Upper lobe of left lung (tissue), 6 donors: ENCODE data around the gene SPATA13. TPM values are rescaled to one million over a fixed set of nuclear protein-coding genes. Genes with fewer than 3 reads are reported as not detected.

Source experiments
- ATAC-seq, 2 donors: fragments of 200-7000 bp; cut with Tn5 transposase; one replicate each; pipeline ENCODE4 v1.9.1; 2022; ENCODE audit warnings: mild to moderate bottlenecking in 2 of 2, moderate library complexity in 2 of 2; ENCODE audit not compliant: low FRiP score in 2 of 2
- DNase-seq, 2 donors: peaks; one replicate each; pipeline ENCODE4 v3.0.0-alpha.2; 2019 to 2020
- H3K27ac ChIP-seq, 4 donors: fragments of 200-600 bp; sonication (generic); one replicate each; pipeline ENCODE4 v1.5.1; 2016 to 2019
- H3K27me3 ChIP-seq, 4 donors: fragments of 200-600 bp; sonication (generic); one replicate each; pipeline ENCODE4 v1.5.1; 2017 to 2019
- H3K36me3 ChIP-seq, 4 donors: fragments of 200-600 bp; sonication (generic); one replicate each; pipeline ENCODE4 v1.5.1; 2016 to 2019
- H3K4me1 ChIP-seq, 4 donors: fragments of 200-600 bp; sonication (generic); one replicate each; pipeline ENCODE4 v1.5.1; 2018 to 2019
- H3K4me3 ChIP-seq, 4 donors: fragments of 200-600 bp; sonication (generic); one replicate each; pipeline ENCODE4 v1.5.1; 2017 to 2019; ENCODE audit warnings: mild to moderate bottlenecking in 2 of 4, moderate library complexity in 1 of 4
- H3K9me3 ChIP-seq, 4 donors: fragments of 200-600 bp; sonication (generic); one replicate each; pipeline ENCODE4 v1.5.1; 2018 to 2019
- EP300 ChIP-seq, 4 donors: sonication (generic); formaldehyde crosslinking; IDR thresholded peaks; one replicate each; pipeline ENCODE4 v1.5.1; 2017; ENCODE audit warnings: antibody characterized with exemption in 4 of 4, control low read depth in 2 of 4
- POLR2A ChIP-seq, 4 donors: fragments of 450-650 bp; IDR thresholded peaks; one replicate each; pipeline ENCODE4 v1.5.1; 2016 to 2017; ENCODE audit warnings: antibody characterized with exemption in 4 of 4, mild to moderate bottlenecking in 2 of 4
- POLR2AphosphoS5 ChIP-seq, 2 donors: sonication (generic); formaldehyde crosslinking; IDR thresholded peaks; one replicate each; pipeline ENCODE4 v1.5.1; 2017; ENCODE audit warnings: antibody characterized with exemption in 2 of 2
- WGBS, 2 donors: methylation state at CpG; one replicate each; pipeline ENCODE4 v1.1.5; 2017 to 2018; 5-methylcytosine and 5-hydroxymethylcytosine counted together
- total RNA-seq, 6 donors: library from RNA; depleted of rRNA in 4 of 6; stranded (reverse); fragments of >200 nt in 4 of 6; gene quantifications; one replicate each; pipeline versions ENCODE4 v1.1.0 to v1.2.1, GENCODE V29; 2016 to 2021
- TF ChIP-seq, protein P1 (sequence below), 6 experiments: fragments of 450-650 bp in 4 of 6; fragments of 200-600 bp in 2 of 6; sonication (generic) in 2 of 6; IDR thresholded peaks; one replicate each; pipeline ENCODE4 v1.5.1; 2016 to 2019; ENCODE audit warnings: antibody characterized with exemption in 6 of 6
- donor health status: DM: no; HTN: no; CAD: no; lungs with moderate emphysema.
- donor health status: DM: no; HTN: yes; CAD: no; lungs with severe emphysema.

SPATA13 gene
- total RNA-seq, 6 donors from 2014 or later = 31.2 to 77.5 (median 49.2) TPM

- DNase-seq = no peak
- WGBS, 2 donors = 73 to 77% methylated on average over 1 of the region's 1 CpG
These were observed 97.0 kb downstream of the SPATA13 start for GRCh38 chr13:24257497-24257896.

GRCh38 chr13:24261566-24261965 is 101.0 kb downstream of the SPATA13 start:
- H3K4me3 ChIP-seq = no peak overlapping the region
- ATAC-seq (no peak), DNase-seq (no peak)
- WGBS, 2 donors = 55 to 59% methylated on average over 3 of the region's 3 CpGs
- no peaks in the 10 kb centered on the region for H3K9me3 ChIP-seq
- H3K36me3 ChIP-seq = peaks cover 0 to 3% (median 0%) of the 10 kb centered on the region in 4 donors
- TF ChIP-seq POLR2AphosphoS5 (IDR thresholded peaks at IDR 0.05) (no peak), EP300 (IDR thresholded peaks at IDR 0.05) (no peak), POLR2A (IDR thresholded peaks at IDR 0.05) (no peak)
- TF ChIP-seq, protein P1, sequence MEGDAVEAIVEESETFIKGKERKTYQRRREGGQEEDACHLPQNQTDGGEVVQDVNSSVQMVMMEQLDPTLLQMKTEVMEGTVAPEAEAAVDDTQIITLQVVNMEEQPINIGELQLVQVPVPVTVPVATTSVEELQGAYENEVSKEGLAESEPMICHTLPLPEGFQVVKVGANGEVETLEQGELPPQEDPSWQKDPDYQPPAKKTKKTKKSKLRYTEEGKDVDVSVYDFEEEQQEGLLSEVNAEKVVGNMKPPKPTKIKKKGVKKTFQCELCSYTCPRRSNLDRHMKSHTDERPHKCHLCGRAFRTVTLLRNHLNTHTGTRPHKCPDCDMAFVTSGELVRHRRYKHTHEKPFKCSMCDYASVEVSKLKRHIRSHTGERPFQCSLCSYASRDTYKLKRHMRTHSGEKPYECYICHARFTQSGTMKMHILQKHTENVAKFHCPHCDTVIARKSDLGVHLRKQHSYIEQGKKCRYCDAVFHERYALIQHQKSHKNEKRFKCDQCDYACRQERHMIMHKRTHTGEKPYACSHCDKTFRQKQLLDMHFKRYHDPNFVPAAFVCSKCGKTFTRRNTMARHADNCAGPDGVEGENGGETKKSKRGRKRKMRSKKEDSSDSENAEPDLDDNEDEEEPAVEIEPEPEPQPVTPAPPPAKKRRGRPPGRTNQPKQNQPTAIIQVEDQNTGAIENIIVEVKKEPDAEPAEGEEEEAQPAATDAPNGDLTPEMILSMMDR (IDR thresholded peaks at IDR 0.05) = no peak
- no peaks in the 10 kb centered on the region for H3K27me3 ChIP-seq
- H3K4me1 ChIP-seq = peaks cover 10 to 25% (median 22%) of the 10 kb centered on the region in 4 donors
- H3K27ac ChIP-seq = no peak overlapping the region

More at GRCh38 chr13:24257497-24257896, 97.0 kb downstream of the SPATA13 start:
- Histone ChIP-seq H3K9me3 (no peaks in the 10 kb centered on the region), H3K36me3 (peaks cover 0 to 25% (median 0%) of the 10 kb centered on the region in 4 donors), H3K27ac (no peak overlapping the region), H3K4me1 (peaks cover 9 to 21% (median 14%) of the 10 kb centered on the region in 4 donors), H3K27me3 (no peaks in the 10 kb centered on the region), H3K4me3 (no peak overlapping the region)
- ATAC-seq = no peak
- no peak for TF ChIP-seq EP300 (IDR thresholded peaks at IDR 0.05)
- TF ChIP-seq, protein P1 (IDR thresholded peaks at IDR 0.05) = no peak
- TF ChIP-seq POLR2AphosphoS5 (IDR thresholded peaks at IDR 0.05) = no peak
- no peak for TF ChIP-seq POLR2A (IDR thresholded peaks at IDR 0.05)

DNA sequence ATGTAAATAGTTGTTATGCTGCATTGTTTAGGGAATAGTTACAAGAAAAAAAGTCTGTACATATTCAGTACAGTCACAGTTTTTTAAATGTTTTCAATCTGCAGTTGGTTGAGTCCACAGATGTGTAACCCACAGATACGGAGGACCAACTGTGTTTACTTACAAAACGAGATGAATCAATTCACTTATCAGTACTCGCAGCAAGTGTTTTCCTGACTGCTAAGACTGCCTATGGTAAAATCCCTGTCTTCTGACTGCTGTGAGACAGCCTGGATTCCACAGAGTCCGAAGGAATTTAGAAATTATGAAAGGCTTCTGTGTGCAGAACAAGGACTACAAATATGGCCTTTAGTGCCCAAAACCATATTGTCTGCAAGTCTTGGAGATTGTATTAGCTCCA is 103.1 kb downstream of the SPATA13 start:
- H3K4me3 ChIP-seq = no peak overlapping the region
- H3K27ac ChIP-seq = peak overlapping the region in 2 of 4 donors; percentile 35 to 70
- 39 to 41% methylated on average over 4 of the region's 4 CpGs for WGBS, 2 donors

GRCh38 chr13:24264976-24265375 is 104.5 kb downstream of the SPATA13 start:
- DNase-seq = peak in 1 of 2 donors; percentile 85
- Histone ChIP-seq H3K4me1 (peaks cover 26 to 38% (median 35%) of the 10 kb centered on the region in 4 donors), H3K36me3 (peaks cover 0 to 3% (median 0%) of the 10 kb centered on the region in 4 donors), H3K4me3 (no peak overlapping the region), H3K27ac (peak overlapping the region in 3 of 4 donors; percentile 35 to 66 (median 55)), H3K9me3 (no peaks in the 10 kb centered on the region), H3K27me3 (no peaks in the 10 kb centered on the region)
- TF ChIP-seq POLR2A (IDR thresholded peaks at IDR 0.05) = no peak
- TF ChIP-seq EP300 (IDR thresholded peaks at IDR 0.05) = no peak
- no peak for TF ChIP-seq POLR2AphosphoS5 (IDR thresholded peaks at IDR 0.05)
- TF ChIP-seq, protein P1 (IDR thresholded peaks at IDR 0.05) = no peak
- peak; percentile 55 to 90 for ATAC-seq
- 32 to 79% methylated on average over 6 to 8 of the region's 8 CpGs for WGBS, 2 donors

More for the DNA sequence above, 103.1 kb downstream of the SPATA13 start:
- Histone ChIP-seq H3K27me3 (no peaks in the 10 kb centered on the region), H3K4me1 (peaks cover 23 to 36% (median 33%) of the 10 kb centered on the region in 4 donors), H3K36me3 (peaks cover 0 to 3% (median 0%) of the 10 kb centered on the region in 4 donors), H3K9me3 (no peaks in the 10 kb centered on the region)
- DNase-seq (no peak), ATAC-seq (no peak)
- TF ChIP-seq, protein P1 (IDR thresholded peaks at IDR 0.05) = no peak
- TF ChIP-seq POLR2A (IDR thresholded peaks at IDR 0.05) = no peak
- TF ChIP-seq POLR2AphosphoS5 (IDR thresholded peaks at IDR 0.05) = no peak
- TF ChIP-seq EP300 (IDR thresholded peaks at IDR 0.05) = no peak

DNA sequence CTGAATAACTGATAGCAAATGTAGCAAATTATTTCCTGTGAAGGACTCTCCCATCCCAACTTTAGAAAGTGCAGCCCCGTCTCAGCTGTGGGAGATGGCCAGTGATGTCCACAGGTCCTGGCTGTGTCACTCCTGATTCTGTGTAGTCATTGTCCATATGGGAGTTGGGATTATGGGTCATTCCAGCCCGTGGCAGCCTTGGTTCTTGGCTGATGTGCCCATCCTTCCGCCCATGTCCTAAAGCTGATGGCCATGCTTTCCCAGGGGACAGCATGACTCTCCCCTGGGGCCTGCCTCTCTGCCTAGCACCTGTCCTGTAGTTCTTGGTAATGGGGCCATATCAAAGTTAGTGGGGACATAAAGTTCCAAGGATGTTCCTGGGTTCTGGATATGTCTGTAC is 104.9 kb downstream of the SPATA13 start:
- Histone ChIP-seq H3K36me3 (peaks cover 0 to 3% (median 0%) of the 10 kb centered on the region in 4 donors), H3K4me1 (peaks cover 31 to 43% (median 40%) of the 10 kb centered on the region in 4 donors), H3K27me3 (no peaks in the 10 kb centered on the region), H3K27ac (peak overlapping the region in 3 of 4 donors; percentile 35 to 66 (median 55)), H3K9me3 (no peaks in the 10 kb centered on the region), H3K4me3 (no peak overlapping the region)
- no peak for TF ChIP-seq EP300 (IDR thresholded peaks at IDR 0.05)
- no peak for TF ChIP-seq POLR2A (IDR thresholded peaks at IDR 0.05)
- TF ChIP-seq, protein P1 (IDR thresholded peaks at IDR 0.05) = no peak
- no peak for TF ChIP-seq POLR2AphosphoS5 (IDR thresholded peaks at IDR 0.05)
- WGBS, 2 donors = 88 to 90% methylated on average over 2 to 3 of the region's 3 CpGs
- DNase-seq = no peak
- ATAC-seq = no peak
